C4-2B (cell line): ENCODE measurements around the gene TRRAP.

ENCODE experiments used
- H3K27ac ChIP-seq: fragments of 450-650 bp; 2 replicates; pipeline ENCODE4 v1.5.1; 2017
- ZFX ChIP-seq: fragments of 450-650 bp; IDR thresholded peaks from 2 replicates; pipeline ENCODE4 v1.6.1; 2017
- TF ChIP-seq, protein P1 (sequence below): fragments of 450-650 bp; conservative IDR thresholded peaks from 2 replicates; pipeline ENCODE4 v1.5.1; 2017; ENCODE audit warnings: mild to moderate bottlenecking

Gene TRRAP

DNA sequence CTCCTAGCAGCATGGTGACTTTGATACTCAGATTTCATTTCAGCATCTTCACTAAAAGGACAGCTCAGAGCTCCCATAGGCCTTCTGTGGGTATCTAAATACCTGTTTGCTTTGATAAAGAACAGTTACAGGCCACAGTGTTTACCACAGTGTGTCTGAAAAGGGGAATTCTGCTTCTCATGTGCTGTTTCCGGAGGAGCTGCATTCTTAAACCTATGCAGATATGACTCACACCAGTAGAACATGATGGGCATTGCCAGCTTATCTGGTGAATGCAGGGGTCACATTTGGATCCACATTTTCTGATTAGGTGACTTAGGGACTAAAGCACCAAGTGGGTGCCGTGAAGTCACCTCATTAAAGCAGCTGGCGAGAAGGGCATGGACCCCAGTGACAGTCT is 52.6 kb downstream of the TRRAP start:
- H3K27ac ChIP-seq, result no peak overlapping the region

DNA sequence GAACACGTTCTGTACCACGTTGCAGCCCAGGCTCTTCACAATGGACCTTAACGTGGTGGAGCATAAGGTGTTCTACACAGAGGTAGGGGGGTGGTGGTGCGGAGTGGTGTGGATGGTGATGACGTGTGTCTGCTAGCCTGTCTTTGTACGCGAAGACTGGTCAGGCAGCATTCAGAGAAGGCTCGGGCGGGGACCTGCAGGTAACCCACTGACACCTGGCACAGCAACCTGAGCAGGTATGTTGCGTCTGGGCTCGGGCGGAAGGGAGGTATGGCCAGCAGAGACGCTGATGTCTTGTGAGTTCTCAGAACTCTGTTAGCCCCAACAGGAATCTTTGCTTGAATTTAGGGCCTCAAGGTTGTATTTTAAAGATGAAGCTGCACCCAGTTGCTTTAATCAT is 55.0 kb downstream of the TRRAP start:
- no peak for TF ChIP-seq ZFX
- TF ChIP-seq, protein P1, sequence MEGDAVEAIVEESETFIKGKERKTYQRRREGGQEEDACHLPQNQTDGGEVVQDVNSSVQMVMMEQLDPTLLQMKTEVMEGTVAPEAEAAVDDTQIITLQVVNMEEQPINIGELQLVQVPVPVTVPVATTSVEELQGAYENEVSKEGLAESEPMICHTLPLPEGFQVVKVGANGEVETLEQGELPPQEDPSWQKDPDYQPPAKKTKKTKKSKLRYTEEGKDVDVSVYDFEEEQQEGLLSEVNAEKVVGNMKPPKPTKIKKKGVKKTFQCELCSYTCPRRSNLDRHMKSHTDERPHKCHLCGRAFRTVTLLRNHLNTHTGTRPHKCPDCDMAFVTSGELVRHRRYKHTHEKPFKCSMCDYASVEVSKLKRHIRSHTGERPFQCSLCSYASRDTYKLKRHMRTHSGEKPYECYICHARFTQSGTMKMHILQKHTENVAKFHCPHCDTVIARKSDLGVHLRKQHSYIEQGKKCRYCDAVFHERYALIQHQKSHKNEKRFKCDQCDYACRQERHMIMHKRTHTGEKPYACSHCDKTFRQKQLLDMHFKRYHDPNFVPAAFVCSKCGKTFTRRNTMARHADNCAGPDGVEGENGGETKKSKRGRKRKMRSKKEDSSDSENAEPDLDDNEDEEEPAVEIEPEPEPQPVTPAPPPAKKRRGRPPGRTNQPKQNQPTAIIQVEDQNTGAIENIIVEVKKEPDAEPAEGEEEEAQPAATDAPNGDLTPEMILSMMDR, result no peak
- no peak overlapping the region for H3K27ac ChIP-seq

More for the DNA sequence above, 52.6 kb downstream of the TRRAP start:
- TF ChIP-seq ZFX, result no peak; the same call in 1 of the 2 replicates
- TF ChIP-seq, protein P1, result no peak

DNA sequence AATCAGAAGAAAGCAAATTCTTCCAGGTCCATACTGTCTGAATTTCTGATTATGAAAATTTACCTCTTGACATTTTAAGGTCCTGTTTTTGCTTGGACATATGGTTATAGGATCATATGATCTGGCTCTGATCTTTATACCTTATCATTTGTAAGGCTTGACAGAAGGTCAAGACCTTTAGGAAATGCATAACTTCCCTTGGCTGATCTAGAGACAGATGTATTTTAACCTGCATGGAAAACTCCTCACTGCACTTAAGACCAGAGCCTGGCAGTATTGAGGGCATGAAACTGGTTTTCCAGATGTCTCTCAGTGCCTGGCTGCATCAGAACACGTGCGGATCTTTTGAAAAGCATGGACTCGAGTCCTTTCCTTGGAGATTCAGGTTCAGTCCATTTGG is 55.9 kb downstream of the TRRAP start:
- no peak overlapping the region for H3K27ac ChIP-seq
- TF ChIP-seq, protein P1, result no peak
- no peak for TF ChIP-seq ZFX

GRCh38 chr7:98935811-98936210 is 57.5 kb downstream of the TRRAP start:
- H3K27ac ChIP-seq, result no peak overlapping the region
- TF ChIP-seq ZFX, result no peak
- TF ChIP-seq, protein P1, result no peak

- H3K27ac ChIP-seq, result no peak overlapping the region
- no peak for TF ChIP-seq ZFX
- TF ChIP-seq, protein P1, result no peak
Observed at GRCh38 chr7:98943336-98943735, 65.0 kb downstream of the TRRAP start.

DNA sequence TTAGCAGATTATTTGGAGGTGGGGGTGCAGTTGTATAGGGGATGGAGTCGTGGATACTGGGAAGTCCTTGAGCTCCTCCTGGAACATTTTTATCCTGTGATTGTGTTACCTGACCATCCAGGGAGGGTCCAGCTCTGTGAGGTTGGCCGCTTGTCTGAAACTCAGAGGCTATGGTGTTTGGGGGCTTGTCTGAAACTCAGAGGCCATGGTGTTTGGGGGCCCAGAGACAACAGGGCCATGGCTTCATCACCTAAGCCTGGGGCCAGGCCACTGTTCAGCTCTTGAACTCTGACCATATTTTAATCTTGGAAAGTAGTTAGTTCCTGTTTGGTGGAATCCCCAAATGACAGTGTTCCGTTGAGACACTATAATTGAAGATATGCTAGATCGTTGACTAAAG is 66.1 kb downstream of the TRRAP start:
- no peak overlapping the region for H3K27ac ChIP-seq
- TF ChIP-seq, protein P1, result no peak
- no peak for TF ChIP-seq ZFX

DNA sequence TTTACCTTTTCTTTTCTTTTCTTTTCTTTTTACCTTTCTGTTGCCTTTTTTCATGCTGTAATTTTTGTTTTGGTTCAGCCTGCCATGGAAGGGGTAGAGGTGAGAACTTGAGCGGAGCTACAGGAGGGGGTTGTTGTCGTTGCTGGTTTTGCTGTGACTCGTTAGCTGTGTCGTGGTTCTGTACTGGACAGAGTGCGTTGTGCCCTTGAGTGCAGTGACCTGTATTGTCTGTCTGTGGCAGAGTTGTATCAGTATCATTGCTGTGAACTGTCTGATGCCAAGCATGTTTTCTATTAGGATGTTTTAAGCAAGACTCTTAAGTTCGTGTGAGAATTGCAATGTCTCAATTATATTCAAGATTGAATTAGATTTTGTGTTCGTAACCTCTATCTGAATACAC is 67.5 kb downstream of the TRRAP start:
- no peak overlapping the region for H3K27ac ChIP-seq
- TF ChIP-seq, protein P1, result no peak
